HCT116 (cell line): ENCODE data around the gene SELENOW. TPM values are rescaled to one million over a fixed set of nuclear protein-coding genes. Genes with fewer than 3 reads are reported as not detected.

Experiments
- ATAC-seq: fragments of 200-7000 bp; cut with Tn5 transposase; 2 replicates; pipeline ENCODE4 v1.9.1; 2020; ENCODE audit warnings: mild to moderate bottlenecking, moderate library complexity
- BruUV-seq: library from RNA; stranded (reverse); fragments of 400-500 nt; replicated peaks from 2 replicates; lab custom pipeline; 2021; lab: Mats Ljungman, UMichigan
- CTCF ChIA-PET: fragments of 300-600 bp; sonication (Branson Sonifier 250); formaldehyde crosslinking; loops from one replicate; lab custom pipeline; 2021; ENCODE audit warnings: antibody characterized with exemption; lab: Charles Lee
- POLR2A ChIA-PET: fragments of 300-600, 350-600 bp; sonication (Branson Sonifier 250); formaldehyde crosslinking; loops from one replicate; lab custom pipeline; 2021; ENCODE audit warnings: antibody characterized with exemption; lab: Charles Lee
- RAD21 ChIA-PET, 2 experiments: fragments of 300-600 bp; sonication (Branson Sonifier 250); formaldehyde crosslinking; loops; one replicate each; lab custom pipeline; 2023; ENCODE audit warnings: low total read pairs in 2 of 2; ENCODE audit not compliant: uncharacterized antibody in 2 of 2, unreplicated experiment in 2 of 2, low non-redundant PET in 1 of 2; lab: Charles Lee
- DNase-seq: peaks from one replicate; pipeline ENCODE4 v3.0.0-alpha.2; 2010; ENCODE audit warnings: low read depth, low spot score
- H2AFZ ChIP-seq: fragments of 200-600 bp; shearing (Covaris generic), sonication (generic); 2 replicates; pipeline ENCODE4 v1.6.1; 2017; ENCODE audit warnings: low read depth, mixed run types, mixed read lengths, antibody characterized with exemption, low read length; ENCODE audit not compliant: poor library complexity, severe bottlenecking
- H3K27ac ChIP-seq: 2 replicates; pipeline ENCODE4 v1.5.1; 2012; ENCODE audit warnings: low read depth, low read length
- H3K27me3 ChIP-seq: fragments of 200-600 bp; sonication (generic); 2 replicates; pipeline ENCODE4 v1.6.1; 2016; ENCODE audit warnings: mixed run types, low read length, mixed read lengths; ENCODE audit not compliant: insufficient read depth
- H3K36me3 ChIP-seq, 2 experiments: fragments of 200-500 bp in 1 of 2; fragments of 200-600 bp in 1 of 2; sonication (Bioruptor generic) in 1 of 2; sonication (generic) in 1 of 2; 2 replicates each; pipeline versions ENCODE4 v1.5.1 to v1.6.1; 2014 to 2016; ENCODE audit warnings: low read length in 2 of 2, inconsistent platforms in 1 of 2, mixed read lengths in 1 of 2, mixed run types in 1 of 2; ENCODE audit not compliant: insufficient read depth in 2 of 2, control insufficient read depth in 1 of 2
- H3K4me1 ChIP-seq, 2 experiments: fragments of 200-600 bp in 1 of 2; sonication (generic) in 1 of 2; 2 replicates each; pipeline versions ENCODE4 v1.5.1 to v1.6.1; 2012 to 2017; ENCODE audit warnings: low read length in 2 of 2, inconsistent platforms in 1 of 2, mild to moderate bottlenecking in 1 of 2, mixed read lengths in 1 of 2, mixed run types in 1 of 2, moderate library complexity in 1 of 2; ENCODE audit not compliant: insufficient read depth in 2 of 2, control insufficient read depth in 1 of 2
- H3K4me2 ChIP-seq: fragments of 200-600 bp; sonication (generic); 2 replicates; pipeline ENCODE4 v1.6.1; 2017; ENCODE audit warnings: mixed run types, low read length, mixed read lengths
- H3K4me3 ChIP-seq, 2 experiments: fragments of 200-600 bp in 1 of 2; sonication (generic) in 1 of 2; replicated peaks in 1 of 2; 2 replicates each; pipeline ENCODE4 v1.5.1; 2011 to 2016; ENCODE audit warnings: low read length in 2 of 2, control low read depth in 1 of 2, low read depth in 1 of 2, mild to moderate bottlenecking in 1 of 2, mixed read lengths in 1 of 2, mixed run types in 1 of 2
- H3K79me2 ChIP-seq: fragments of 200-600 bp; sonication (generic); 2 replicates; pipeline ENCODE4 v1.6.1; 2017; ENCODE audit warnings: mild to moderate bottlenecking, mixed run types, low read length, moderate library complexity, mixed read lengths; ENCODE audit not compliant: insufficient read depth
- H3K9ac ChIP-seq: fragments of 200-600 bp; sonication (generic); 2 replicates; pipeline ENCODE4 v1.6.1; 2016; ENCODE audit warnings: low read length, mixed read lengths
- H3K9me2 ChIP-seq: fragments of 200-600 bp; sonication (generic), shearing (Covaris generic); 2 replicates; pipeline ENCODE4 v1.6.1; 2017; ENCODE audit warnings: mixed run types, mild to moderate bottlenecking, moderate library complexity; ENCODE audit not compliant: insufficient read depth
- H3K9me3 ChIP-seq, 2 experiments: fragments of 200-500 bp in 1 of 2; fragments of 200-600 bp in 1 of 2; sonication (Bioruptor generic) in 1 of 2; sonication (generic) in 1 of 2; 2 replicates each; pipeline ENCODE4 v1.6.1; 2014 to 2017; ENCODE audit warnings: low read length in 2 of 2, mixed read lengths in 2 of 2, inconsistent platforms in 1 of 2, low read depth in 1 of 2, mild to moderate bottlenecking in 1 of 2, mixed run types in 1 of 2, moderate library complexity in 1 of 2; ENCODE audit not compliant: control insufficient read depth in 1 of 2, insufficient read depth in 1 of 2
- H4K20me1 ChIP-seq: fragments of 200-600 bp; sonication (generic), shearing (Covaris generic); 2 replicates; pipeline ENCODE4 v1.6.1; 2017; ENCODE audit warnings: mixed run types, mild to moderate bottlenecking, moderate library complexity; ENCODE audit not compliant: insufficient read depth
- CEBPB ChIP-seq: IDR thresholded peaks from 2 replicates; pipeline ENCODE4 v1.6.1; 2012; ENCODE audit warnings: low read depth
- CTCF ChIP-seq, 3 experiments: fragments of 200-600 bp in 1 of 3; sonication (generic) in 1 of 3; IDR thresholded peaks in 2 of 3; conservative IDR thresholded peaks in 1 of 3; 2 replicates each; pipeline ENCODE4 v1.5.1; 2012 to 2017; ENCODE audit warnings: low read depth in 2 of 3, low read length in 2 of 3, antibody characterized with exemption in 1 of 3, borderline replicate concordance in 1 of 3, control low read depth in 1 of 3, mild to moderate bottlenecking in 1 of 3, mixed read lengths in 1 of 3, mixed run types in 1 of 3, moderate library complexity in 1 of 3; ENCODE audit not compliant: insufficient read depth in 1 of 3
- EGR1 ChIP-seq: IDR thresholded peaks from 2 replicates; pipeline ENCODE4 v1.6.1; 2012; ENCODE audit warnings: low read depth
- ELF1 ChIP-seq: IDR thresholded peaks from 2 replicates; pipeline ENCODE4 v1.6.1; 2012; ENCODE audit warnings: low read depth, borderline replicate concordance
- EZH2 ChIP-seq: fragments of 200-600 bp; sonication (generic); IDR thresholded peaks from 2 replicates; pipeline ENCODE4 v1.6.1; 2017; ENCODE audit warnings: antibody characterized with exemption, mixed run types
- EZH2phosphoT487 ChIP-seq: fragments of 200-600 bp; IDR thresholded peaks from 2 replicates; pipeline ENCODE4 v1.6.1; 2018; ENCODE audit warnings: antibody characterized with exemption, borderline replicate concordance
- FOSL1 ChIP-seq: IDR thresholded peaks from 2 replicates; pipeline ENCODE4 v1.6.1; 2012; ENCODE audit warnings: low read depth
- JUND ChIP-seq: IDR thresholded peaks from 2 replicates; pipeline ENCODE4 v1.6.1; 2012
- POLR2A ChIP-seq: IDR thresholded peaks from 2 replicates; pipeline ENCODE4 v1.7.0; 2011; ENCODE audit warnings: borderline replicate concordance; ENCODE audit not compliant: insufficient read depth, insufficient read length; ENCODE audit errors: extremely low read depth
- POLR2AphosphoS5 ChIP-seq: IDR thresholded peaks from 2 replicates; pipeline ENCODE4 v1.6.1; 2011; ENCODE audit warnings: mild to moderate bottlenecking, low read depth, low read length, moderate library complexity
- RAD21 ChIP-seq: IDR thresholded peaks from 2 replicates; pipeline ENCODE4 v1.6.1; 2012; ENCODE audit warnings: low read depth, mild to moderate bottlenecking
- REST ChIP-seq: IDR thresholded peaks from 2 replicates; pipeline ENCODE4 v1.6.1; 2012; ENCODE audit warnings: low read depth
- SP1 ChIP-seq: IDR thresholded peaks from 2 replicates; pipeline ENCODE4 v1.6.1; 2012; ENCODE audit warnings: low read depth
- SRF ChIP-seq: IDR thresholded peaks from 2 replicates; pipeline ENCODE4 v1.6.1; 2012; ENCODE audit warnings: low read depth
- TCF7L2 ChIP-seq: IDR thresholded peaks from 2 replicates; pipeline ENCODE4 v1.7.0; 2011; ENCODE audit warnings: borderline replicate concordance, inconsistent platforms; ENCODE audit not compliant: insufficient read depth, insufficient read length; ENCODE audit errors: extremely low read depth
- YY1 ChIP-seq: IDR thresholded peaks from 2 replicates; pipeline ENCODE4 v1.6.1; 2011; ENCODE audit warnings: low read length, low read depth, moderate library complexity, mild to moderate bottlenecking; ENCODE audit not compliant: insufficient replicate concordance; ENCODE audit errors: extremely low read depth
- ZNF274 ChIP-seq: fragments of 200-500 bp; sonication (Bioruptor generic); IDR thresholded peaks from 2 replicates; pipeline ENCODE4 v1.6.1; 2014; ENCODE audit warnings: mild to moderate bottlenecking, low read depth, low read length, inconsistent platforms
- intact Hi-C: fragments of 100-400 bp; cut with micrococcal nuclease; formaldehyde crosslinking; loops from 2 replicates; pipeline ENCODE4 v1.10.0; 2022
- total RNA-seq: library from RNA; stranded (reverse); gene quantifications from one replicate; pipeline ENCODE4 v1.2.1, GENCODE V29; 2021; ENCODE audit not compliant: unreplicated experiment

The SELENOW gene
- total RNA-seq, 1 experiment from 2014 or later, result 181 TPM

GRCh38 chr19:47756627-47756929 lies 21.9 kb upstream of the SELENOW start:
- ChIA-PET RAD21 (no interaction called here), CTCF (interaction anchor here (2.3 kb wide), 1 partner anchor 9 kb away, joined by 9 read pairs; no protein-coding TSS in a partner anchor), POLR2A (no interaction called here)
- no peaks in the 10 kb centered on the region for H3K27me3 ChIP-seq
- H3K9me3 ChIP-seq, result no peaks in the 10 kb centered on the region
- DNase-seq (no peak), ATAC-seq (no peak)
- intact Hi-C loops, result no loop called here
- H4K20me1 ChIP-seq, result peaks cover 6% of the 10 kb centered on the region; the same call in 1 of the 2 replicates
- H3K36me3 ChIP-seq, result peaks cover 24 to 58% of the 10 kb centered on the region in 2 experiments
- H3K9me2 ChIP-seq, result no peaks in the 10 kb centered on the region
- no peak overlapping the region for H3K4me2 ChIP-seq
- no TSS peak for BruUV-seq
- TF ChIP-seq JUND (no peak), CTCF (IDR thresholded peaks at IDR 0.05 in 2 of 3, conservative IDR thresholded peaks at IDR 0.05 in 1 of 3; ENCODE audit: borderline replicate concordance in 1 of 3, insufficient read depth in 1 of 3, low read depth in 2 of 3, low read length in 2 of 3) (no peak), REST (no peak), FOSL1 (no peak), ZNF274 (no peak), SRF (no peak), POLR2AphosphoS5 (no peak), TCF7L2 (no peak), RAD21 (no peak), CEBPB (no peak), EZH2 (no peak), SP1 (no peak), EZH2phosphoT487 (no peak), YY1 (no peak), POLR2A (no peak), EGR1 (no peak), ELF1 (no peak)
- no peak overlapping the region for H3K9ac ChIP-seq
- H3K27ac ChIP-seq, result no peak overlapping the region
- H3K4me3 ChIP-seq, result no peak overlapping the region
- no peaks in the 10 kb centered on the region for H3K4me1 ChIP-seq
- peaks cover 8% of the 10 kb centered on the region; the same call in 1 of the 2 replicates for H3K79me2 ChIP-seq
- H2AFZ ChIP-seq, result no peak overlapping the region
